ENCODE results near the gene TNIP2.
A peak's percentile ranks its signal among the peaks of the same experiment; 100 is the strongest.

The TNIP2 gene

GRCh38 chr4:2790583-2791517 is 34.7 kb upstream of the TNIP2 start:
- Histone ChIP-seq H3K27ac (ENCODE audit: low read depth, low read length) (no peak overlapping the region), H3K9ac (ENCODE audit: low read length) (no peak overlapping the region), H3K36me3 (ENCODE audit: control insufficient read depth, insufficient read depth, low read length) (no peaks in the 10 kb centered on the region), H3K4me1 (ENCODE audit: control insufficient read depth, insufficient read depth, low read length) (no peaks in the 10 kb centered on the region), H3K27me3 (ENCODE audit: control insufficient read depth, insufficient read depth, low read length) (no peaks in the 10 kb centered on the region), H3K4me3 (ENCODE audit: low read length) (no peak overlapping the region)

- H3K4me1 ChIP-seq (ENCODE audit: control insufficient read depth, insufficient read depth, low read length): no peaks in the 10 kb centered on the region
- H3K9ac ChIP-seq (ENCODE audit: low read length): no peak overlapping the region
- H3K27me3 ChIP-seq (ENCODE audit: control insufficient read depth, insufficient read depth, low read length): no peaks in the 10 kb centered on the region
These were observed 33.9 kb upstream of the TNIP2 start for GRCh38 chr4:2789793-2790582.

GRCh38 chr4:2789351-2789750 is 33.2 kb upstream of the TNIP2 start:
- Histone ChIP-seq H3K9ac (ENCODE audit: low read length) (no peak overlapping the region), H3K4me3 (ENCODE audit: low read length) (no peak overlapping the region), H3K36me3 (ENCODE audit: control insufficient read depth, insufficient read depth, low read length) (no peaks in the 10 kb centered on the region), H3K4me1 (ENCODE audit: control insufficient read depth, insufficient read depth, low read length) (no peaks in the 10 kb centered on the region), H3K27ac (ENCODE audit: low read depth, low read length) (no peak overlapping the region), H3K27me3 (ENCODE audit: control insufficient read depth, insufficient read depth, low read length) (no peaks in the 10 kb centered on the region)

More at GRCh38 chr4:2789793-2790582, 33.9 kb upstream of the TNIP2 start:
- Histone ChIP-seq H3K4me3 (ENCODE audit: low read length) (no peak overlapping the region), H3K27ac (ENCODE audit: low read depth, low read length) (no peak overlapping the region), H3K36me3 (ENCODE audit: control insufficient read depth, insufficient read depth, low read length) (no peaks in the 10 kb centered on the region)

GRCh38 chr4:2788532-2789103 is 32.5 kb upstream of the TNIP2 start:
- Histone ChIP-seq H3K27ac (ENCODE audit: low read depth, low read length) (no peak overlapping the region), H3K36me3 (ENCODE audit: control insufficient read depth, insufficient read depth, low read length) (no peaks in the 10 kb centered on the region), H3K27me3 (ENCODE audit: control insufficient read depth, insufficient read depth, low read length) (no peaks in the 10 kb centered on the region), H3K4me1 (ENCODE audit: control insufficient read depth, insufficient read depth, low read length) (no peaks in the 10 kb centered on the region), H3K9ac (ENCODE audit: low read length) (no peak overlapping the region), H3K4me3 (ENCODE audit: low read length) (no peak overlapping the region)

GRCh38 chr4:2788101-2788500 is 32.0 kb upstream of the TNIP2 start:
- no peaks in the 10 kb centered on the region for H3K4me1 ChIP-seq (ENCODE audit: control insufficient read depth, insufficient read depth, low read length)
- no peak overlapping the region for H3K9ac ChIP-seq (ENCODE audit: low read length)

GRCh38 chr4:2787230-2788100 is 31.3 kb upstream of the TNIP2 start:
- H3K4me3 ChIP-seq (ENCODE audit: low read length): no peak overlapping the region
- no peak overlapping the region for H3K9ac ChIP-seq (ENCODE audit: low read length)
- peak overlapping the region; percentile 6 for H3K27ac ChIP-seq (ENCODE audit: low read depth, low read length)
- no peaks in the 10 kb centered on the region for H3K4me1 ChIP-seq (ENCODE audit: control insufficient read depth, insufficient read depth, low read length)
- no peaks in the 10 kb centered on the region for H3K36me3 ChIP-seq (ENCODE audit: control insufficient read depth, insufficient read depth, low read length)
- no peaks in the 10 kb centered on the region for H3K27me3 ChIP-seq (ENCODE audit: control insufficient read depth, insufficient read depth, low read length)

More at GRCh38 chr4:2788101-2788500, 32.0 kb upstream of the TNIP2 start:
- Histone ChIP-seq H3K27ac (ENCODE audit: low read depth, low read length) (no peak overlapping the region), H3K36me3 (ENCODE audit: control insufficient read depth, insufficient read depth, low read length) (no peaks in the 10 kb centered on the region), H3K27me3 (ENCODE audit: control insufficient read depth, insufficient read depth, low read length) (no peaks in the 10 kb centered on the region), H3K4me3 (ENCODE audit: low read length) (no peak overlapping the region)

- H3K4me3 ChIP-seq (ENCODE audit: low read length): no peak overlapping the region
- H3K9ac ChIP-seq (ENCODE audit: low read length): no peak overlapping the region
- H3K36me3 ChIP-seq (ENCODE audit: control insufficient read depth, insufficient read depth, low read length): no peaks in the 10 kb centered on the region
- H3K27ac ChIP-seq (ENCODE audit: low read depth, low read length): no peak overlapping the region
- no peaks in the 10 kb centered on the region for H3K27me3 ChIP-seq (ENCODE audit: control insufficient read depth, insufficient read depth, low read length)
- H3K4me1 ChIP-seq (ENCODE audit: control insufficient read depth, insufficient read depth, low read length): no peaks in the 10 kb centered on the region
These were observed 30.7 kb upstream of the TNIP2 start for GRCh38 chr4:2786794-2787229.

GRCh38 chr4:2786152-2786671 is 30.1 kb upstream of the TNIP2 start:
- Histone ChIP-seq H3K4me3 (ENCODE audit: low read length) (no peak overlapping the region), H3K27ac (ENCODE audit: low read depth, low read length) (no peak overlapping the region), H3K27me3 (ENCODE audit: control insufficient read depth, insufficient read depth, low read length) (no peaks in the 10 kb centered on the region), H3K36me3 (ENCODE audit: control insufficient read depth, insufficient read depth, low read length) (no peaks in the 10 kb centered on the region), H3K9ac (ENCODE audit: low read length) (no peak overlapping the region), H3K4me1 (ENCODE audit: control insufficient read depth, insufficient read depth, low read length) (no peaks in the 10 kb centered on the region)

- no peaks in the 10 kb centered on the region for H3K4me1 ChIP-seq (ENCODE audit: control insufficient read depth, insufficient read depth, low read length)
These were observed 29.5 kb upstream of the TNIP2 start for GRCh38 chr4:2785613-2786012.

GRCh38 chr4:2783790-2784189 is 27.7 kb upstream of the TNIP2 start:
- no peaks in the 10 kb centered on the region for H3K4me1 ChIP-seq (ENCODE audit: control insufficient read depth, insufficient read depth, low read length)
- no peaks in the 10 kb centered on the region for H3K36me3 ChIP-seq (ENCODE audit: control insufficient read depth, insufficient read depth, low read length)
- H3K27me3 ChIP-seq (ENCODE audit: control insufficient read depth, insufficient read depth, low read length): no peaks in the 10 kb centered on the region
- H3K27ac ChIP-seq (ENCODE audit: low read depth, low read length): no peak overlapping the region
- H3K4me3 ChIP-seq (ENCODE audit: low read length): no peak overlapping the region
- H3K9ac ChIP-seq (ENCODE audit: low read length): no peak overlapping the region

More at GRCh38 chr4:2785613-2786012, 29.5 kb upstream of the TNIP2 start:
- H3K27me3 ChIP-seq (ENCODE audit: control insufficient read depth, insufficient read depth, low read length): no peaks in the 10 kb centered on the region
- no peak overlapping the region for H3K9ac ChIP-seq (ENCODE audit: low read length)
- no peak overlapping the region for H3K4me3 ChIP-seq (ENCODE audit: low read length)
- H3K36me3 ChIP-seq (ENCODE audit: control insufficient read depth, insufficient read depth, low read length): no peaks in the 10 kb centered on the region
- no peak overlapping the region for H3K27ac ChIP-seq (ENCODE audit: low read depth, low read length)

- H3K9ac ChIP-seq (ENCODE audit: low read length): no peak overlapping the region
- no peak overlapping the region for H3K4me3 ChIP-seq (ENCODE audit: low read length)
- H3K36me3 ChIP-seq (ENCODE audit: control insufficient read depth, insufficient read depth, low read length): no peaks in the 10 kb centered on the region
- no peaks in the 10 kb centered on the region for H3K4me1 ChIP-seq (ENCODE audit: control insufficient read depth, insufficient read depth, low read length)
- no peak overlapping the region for H3K27ac ChIP-seq (ENCODE audit: low read depth, low read length)
- no peaks in the 10 kb centered on the region for H3K27me3 ChIP-seq (ENCODE audit: control insufficient read depth, insufficient read depth, low read length)
These were observed 25.8 kb upstream of the TNIP2 start for GRCh38 chr4:2781911-2782310.
